Neural progenitor cell (in vitro differentiated cells): ENCODE data around the gene OR6V1. TPM values are rescaled to one million over a fixed set of nuclear protein-coding genes. Genes with fewer than 3 reads are reported as not detected.

Experiments used
- DNase-seq: peaks from one replicate; pipeline ENCODE4 v3.0.0-alpha.2; 2016; ENCODE audit warnings: low spot score
- H2AFZ ChIP-seq: fragments of 200-600 bp; sonication (generic); replicated peaks from 2 replicates; pipeline ENCODE4 v1.6.1; 2016; ENCODE audit warnings: antibody characterized with exemption
- H3F3A ChIP-seq: fragments of 200-600 bp; sonication (generic); 2 replicates; pipeline ENCODE4 v1.6.1; 2016; ENCODE audit warnings: antibody characterized with exemption, low read depth
- H3K27ac ChIP-seq: fragments of 200-600 bp; sonication (generic); 2 replicates; pipeline ENCODE4 v1.5.1; 2016; ENCODE audit warnings: mild to moderate bottlenecking
- H3K27me3 ChIP-seq: fragments of 200-600 bp; sonication (generic); 2 replicates; pipeline ENCODE4 v1.6.1; 2016; ENCODE audit warnings: mild to moderate bottlenecking, moderate library complexity
- H3K36me3 ChIP-seq: fragments of 200-600 bp; sonication (generic); 2 replicates; pipeline ENCODE4 v1.5.1; 2016
- H3K4me1 ChIP-seq: fragments of 200-600 bp; sonication (generic); 2 replicates; pipeline ENCODE4 v1.6.1; 2016; ENCODE audit warnings: mixed run types
- H3K4me2 ChIP-seq: fragments of 200-600 bp; sonication (generic); 2 replicates; pipeline ENCODE4 v1.6.1; 2016
- H3K4me3 ChIP-seq: fragments of 200-600 bp; sonication (generic); 2 replicates; pipeline ENCODE4 v1.5.1; 2016
- H3K79me2 ChIP-seq: fragments of 200-600 bp; sonication (generic); 2 replicates; pipeline ENCODE4 v1.6.1; 2016; ENCODE audit warnings: low read depth
- H3K9ac ChIP-seq: fragments of 200-600 bp; sonication (generic); 2 replicates; pipeline ENCODE4 v1.6.1; 2016
- H3K9me3 ChIP-seq: fragments of 200-600 bp; sonication (generic); 2 replicates; pipeline ENCODE4 v1.5.1; 2016; ENCODE audit warnings: low read depth
- H4K20me1 ChIP-seq: fragments of 200-600 bp; sonication (generic); 2 replicates; pipeline ENCODE4 v1.6.1; 2016; ENCODE audit warnings: low read depth
- H3K27ac Mint-ChIP-seq: 3 replicates; pipeline ENCODE4 v1.8.0; 2021; ENCODE audit warnings: mixed read lengths
- H3K27me3 Mint-ChIP-seq: 2 replicates; pipeline ENCODE4 v1.8.0; 2022; ENCODE audit warnings: low read depth, mild to moderate bottlenecking, inconsistent platforms, moderate library complexity, mixed read lengths; ENCODE audit not compliant: insufficient read depth
- H3K36me3 Mint-ChIP-seq: 3 replicates; pipeline ENCODE4 v1.8.0; 2021; ENCODE audit warnings: mixed read lengths
- H3K4me1 Mint-ChIP-seq: 3 replicates; pipeline ENCODE4 v1.8.0; 2021; ENCODE audit warnings: mixed read lengths
- H3K4me3 Mint-ChIP-seq: 3 replicates; pipeline ENCODE4 v1.8.0; 2021; ENCODE audit warnings: mild to moderate bottlenecking, moderate library complexity, mixed read lengths
- H3K9me3 Mint-ChIP-seq: 3 replicates; pipeline ENCODE4 v1.8.0; 2020; ENCODE audit warnings: mixed read lengths
- CTCF ChIP-seq: fragments of 200-600 bp; sonication (generic); IDR thresholded peaks from 2 replicates; pipeline ENCODE4 v1.5.1; 2017; ENCODE audit warnings: antibody characterized with exemption, mild to moderate bottlenecking
- EZH2 ChIP-seq: fragments of 200-600 bp; sonication (generic); IDR thresholded peaks from 2 replicates; pipeline ENCODE4 v1.6.1; 2017; ENCODE audit warnings: antibody characterized with exemption, mild to moderate bottlenecking, moderate library complexity
- EZH2phosphoT487 ChIP-seq: fragments of 200-600 bp; sonication (generic); IDR thresholded peaks from 2 replicates; pipeline ENCODE4 v1.6.1; 2017; ENCODE audit warnings: antibody characterized with exemption
- total RNA-seq: library from RNA; depleted of rRNA; stranded (reverse); fragments of >200 nt; gene quantifications from 2 replicates; pipeline ENCODE4 v1.2.3, GENCODE V29; 2015; ENCODE audit warnings: low replicate concordance

The OR6V1 gene
- total RNA-seq, 1 donor from 2014 or later, result not detected

GRCh38 chr7:143015926-143016490 lies 36.1 kb upstream of the OR6V1 start:
- no peak overlapping the region for H3K4me2 ChIP-seq
- H3K9me3 Mint-ChIP-seq, result no peaks in the 10 kb centered on the region
- H3K36me3 ChIP-seq, result no peaks in the 10 kb centered on the region
- no peaks in the 10 kb centered on the region for H4K20me1 ChIP-seq
- H3K4me1 Mint-ChIP-seq, result no peaks in the 10 kb centered on the region
- H3K27ac ChIP-seq, result no peak overlapping the region
- no peak for DNase-seq
- no peak overlapping the region for H2AFZ ChIP-seq
- H3K79me2 ChIP-seq, result no peaks in the 10 kb centered on the region
- H3K27me3 Mint-ChIP-seq, result peaks cover 2% of the 10 kb centered on the region
- H3K4me3 ChIP-seq, result no peak overlapping the region
- H3F3A ChIP-seq, result no peaks in the 10 kb centered on the region
- no peak overlapping the region for H3K4me3 Mint-ChIP-seq
- H3K9ac ChIP-seq, result no peak overlapping the region
- no peaks in the 10 kb centered on the region for H3K36me3 Mint-ChIP-seq
- no peak overlapping the region for H3K27ac Mint-ChIP-seq
- H3K27me3 ChIP-seq, result no peaks in the 10 kb centered on the region
- TF ChIP-seq EZH2phosphoT487 (no peak), EZH2 (no peak), CTCF (no peak)
- H3K4me1 ChIP-seq, result no peaks in the 10 kb centered on the region
- no peaks in the 10 kb centered on the region for H3K9me3 ChIP-seq

- no peak for TF ChIP-seq CTCF
- TF ChIP-seq EZH2phosphoT487, result no peak
- TF ChIP-seq EZH2, result no peak
- H3K9ac ChIP-seq, result no peak overlapping the region
- no peak overlapping the region for H3K27ac Mint-ChIP-seq
Measured at GRCh38 chr7:143016996-143017395, 35.1 kb upstream of the OR6V1 start.

GRCh38 chr7:143018931-143019330 lies 33.2 kb upstream of the OR6V1 start:
- DNase-seq, result no peak
- H3K27ac Mint-ChIP-seq, result no peak overlapping the region
- no peak overlapping the region for H3K9ac ChIP-seq
- H3K27ac ChIP-seq, result no peak overlapping the region
- no peaks in the 10 kb centered on the region for H3K4me1 ChIP-seq
- H3K4me1 Mint-ChIP-seq, result no peaks in the 10 kb centered on the region
- H3K4me3 ChIP-seq, result no peak overlapping the region
- no peaks in the 10 kb centered on the region for H3K27me3 ChIP-seq
- TF ChIP-seq EZH2phosphoT487, result no peak
- no peak for TF ChIP-seq CTCF
- TF ChIP-seq EZH2, result no peak
- H2AFZ ChIP-seq, result no peak overlapping the region
- H3K4me2 ChIP-seq, result no peak overlapping the region
- no peaks in the 10 kb centered on the region for H3K36me3 Mint-ChIP-seq
- H3K9me3 ChIP-seq, result no peaks in the 10 kb centered on the region
- no peaks in the 10 kb centered on the region for H3F3A ChIP-seq
- H3K9me3 Mint-ChIP-seq, result no peaks in the 10 kb centered on the region
- H3K36me3 ChIP-seq, result no peaks in the 10 kb centered on the region
- H3K27me3 Mint-ChIP-seq, result peaks cover 2% of the 10 kb centered on the region
- H3K79me2 ChIP-seq, result no peaks in the 10 kb centered on the region
- H4K20me1 ChIP-seq, result no peaks in the 10 kb centered on the region
- H3K4me3 Mint-ChIP-seq, result no peak overlapping the region

More at GRCh38 chr7:143016996-143017395, 35.1 kb upstream of the OR6V1 start:
- H3K4me3 ChIP-seq, result no peak overlapping the region
- H3K27me3 ChIP-seq, result no peaks in the 10 kb centered on the region
- no peaks in the 10 kb centered on the region for H3K36me3 ChIP-seq
- no peak for DNase-seq
- Mint-ChIP-seq H3K27me3 (peaks cover 2% of the 10 kb centered on the region), H3K4me1 (no peaks in the 10 kb centered on the region), H3K4me3 (no peak overlapping the region), H3K36me3 (no peaks in the 10 kb centered on the region), H3K9me3 (no peaks in the 10 kb centered on the region)
- H2AFZ ChIP-seq, result no peak overlapping the region
- no peak overlapping the region for H3K4me2 ChIP-seq
- H3K79me2 ChIP-seq, result no peaks in the 10 kb centered on the region
- no peaks in the 10 kb centered on the region for H3K9me3 ChIP-seq
- H4K20me1 ChIP-seq, result no peaks in the 10 kb centered on the region
- H3K27ac ChIP-seq, result no peak overlapping the region
- no peaks in the 10 kb centered on the region for H3K4me1 ChIP-seq
- no peaks in the 10 kb centered on the region for H3F3A ChIP-seq
